HS-27A (cell line): ENCODE data around the gene AFP.

Experiments
- DNase-seq: peaks from one replicate; pipeline ENCODE4 v3.0.0-alpha.2; 2012; ENCODE audit warnings: low read depth, missing footprints

Gene AFP

GRCh38 chr4:73414936-73415271 lies 21.1 kb upstream of the AFP start:
- DNase-seq = no peak

GRCh38 chr4:73415807-73416238 lies 20.2 kb upstream of the AFP start:
- no peak for DNase-seq

DNA sequence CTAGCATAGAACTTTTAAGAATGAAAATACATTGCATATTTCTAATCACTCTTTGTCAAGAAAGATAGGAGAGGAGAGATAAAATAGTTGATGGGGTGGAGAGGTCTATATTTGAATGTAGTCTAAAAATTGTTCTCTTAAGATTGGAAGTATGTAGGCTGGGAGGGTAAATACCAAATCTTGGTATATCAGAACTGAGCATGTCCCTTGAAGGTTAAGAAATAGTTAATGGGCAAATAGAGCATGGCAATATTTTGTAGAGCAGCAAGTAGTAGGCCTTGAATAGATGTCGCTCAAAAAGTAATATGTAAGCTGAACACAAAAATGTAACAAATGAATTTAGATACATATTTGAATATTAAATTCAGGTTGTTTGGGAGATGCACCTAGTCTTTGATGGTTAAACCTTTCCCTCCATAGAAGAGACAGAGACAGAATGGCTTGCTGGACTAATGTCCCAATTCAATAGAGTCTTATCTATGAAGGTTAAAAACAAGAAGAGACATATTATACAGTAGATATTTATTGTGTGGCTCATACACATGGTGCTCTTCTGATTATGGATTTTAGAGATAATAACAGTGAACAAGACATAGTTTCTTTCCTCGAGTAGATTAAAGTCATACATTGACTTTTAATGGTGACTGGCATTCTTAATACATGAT lies 19.5 kb upstream of the AFP start:
- no peak for DNase-seq

- no peak for DNase-seq
These were observed 18.7 kb upstream of the AFP start for GRCh38 chr4:73417342-73417741.

DNA sequence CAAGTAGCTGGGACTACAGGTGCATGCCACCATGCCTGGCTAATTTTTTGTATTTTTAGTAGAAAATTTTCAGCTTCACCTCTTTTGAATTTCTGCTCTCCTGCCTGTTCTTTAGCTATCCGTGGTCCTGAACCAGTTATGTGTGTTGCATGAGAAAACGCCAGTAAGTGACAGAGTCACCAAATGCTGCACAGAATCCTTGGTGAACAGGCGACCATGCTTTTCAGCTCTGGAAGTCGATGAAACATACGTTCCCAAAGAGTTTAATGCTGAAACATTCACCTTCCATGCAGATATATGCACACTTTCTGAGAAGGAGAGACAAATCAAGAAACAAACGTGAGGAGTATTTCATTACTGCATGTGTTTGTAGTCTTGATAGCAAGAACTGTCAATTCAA lies 18.0 kb upstream of the AFP start:
- DNase-seq = no peak

DNA sequence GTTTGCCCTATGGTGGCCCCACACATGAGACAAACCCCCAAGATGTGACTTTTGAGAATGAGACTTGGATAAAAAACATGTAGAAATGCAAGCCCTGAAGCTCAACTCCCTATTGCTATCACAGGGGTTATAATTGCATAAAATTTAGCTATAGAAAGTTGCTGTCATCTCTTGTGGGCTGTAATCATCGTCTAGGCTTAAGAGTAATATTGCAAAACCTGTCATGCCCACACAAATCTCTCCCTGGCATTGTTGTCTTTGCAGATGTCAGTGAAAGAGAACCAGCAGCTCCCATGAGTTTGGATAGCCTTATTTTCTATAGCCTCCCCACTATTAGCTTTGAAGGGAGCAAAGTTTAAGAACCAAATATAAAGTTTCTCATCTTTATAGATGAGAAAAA lies 17.3 kb upstream of the AFP start:
- DNase-seq = no peak

GRCh38 chr4:73419106-73420038 lies 16.6 kb upstream of the AFP start:
- DNase-seq = no peak

- DNase-seq = no peak
These were observed 15.4 kb upstream of the AFP start for GRCh38 chr4:73420615-73421014.

DNA sequence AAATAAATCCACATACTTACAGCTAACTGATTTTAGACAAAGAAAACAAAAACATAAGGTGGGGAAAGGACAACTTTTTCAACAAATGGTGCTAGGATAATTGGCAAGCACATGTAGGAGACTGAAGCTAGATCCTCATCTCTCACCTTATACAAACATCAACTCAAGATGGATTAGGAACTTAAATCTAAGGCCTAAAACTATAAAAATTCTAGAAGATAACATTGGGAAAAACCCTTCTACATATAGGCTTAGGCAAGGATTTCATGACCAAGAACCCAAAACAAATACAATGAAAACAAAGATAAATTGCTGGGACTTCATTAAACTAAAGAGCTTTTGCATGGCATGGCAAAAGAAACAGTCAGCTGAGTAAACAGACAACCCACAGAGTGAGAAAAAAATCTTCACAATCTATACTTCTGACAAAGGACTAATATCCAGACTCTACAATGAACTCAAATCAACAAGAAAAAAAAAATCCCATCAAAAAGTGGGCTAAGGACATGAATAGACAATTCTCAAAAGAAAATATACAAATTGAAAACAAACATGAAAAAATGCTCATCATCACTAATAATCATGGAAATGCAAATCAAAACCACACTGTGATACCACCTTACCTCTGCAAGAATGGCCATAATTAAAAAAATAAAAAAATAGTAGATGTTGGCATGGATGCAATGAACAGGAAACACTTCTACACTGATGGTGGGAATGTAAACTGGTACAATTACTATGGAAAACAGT lies 14.1 kb upstream of the AFP start:
- no peak for DNase-seq

GRCh38 chr4:73422458-73422752 lies 13.6 kb upstream of the AFP start:
- no peak for DNase-seq

- DNase-seq = no peak
These were observed 12.8 kb upstream of the AFP start for GRCh38 chr4:73423184-73423583.

- DNase-seq = no peak
These were observed 9.4 kb upstream of the AFP start for GRCh38 chr4:73426666-73427065.

DNA sequence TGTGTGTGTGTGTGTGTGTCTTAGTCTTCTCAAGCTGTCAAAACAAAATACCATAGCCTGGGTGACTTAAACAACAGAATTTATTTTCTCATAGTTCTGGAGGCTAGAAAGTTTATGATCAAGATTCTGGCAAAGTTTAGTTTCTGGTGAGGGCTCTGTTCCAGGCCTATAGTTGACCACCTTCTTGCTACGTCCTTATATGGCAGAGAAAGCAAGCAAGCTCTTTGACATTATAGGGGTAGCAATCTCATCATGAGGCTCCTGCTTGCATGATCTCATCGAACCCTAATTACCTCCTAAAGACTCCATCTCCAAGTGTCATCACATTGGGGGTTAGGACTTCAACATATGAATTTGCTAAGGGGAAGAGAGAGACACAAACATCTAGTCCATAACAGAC lies 6.9 kb upstream of the AFP start:
- no peak for DNase-seq

DNA sequence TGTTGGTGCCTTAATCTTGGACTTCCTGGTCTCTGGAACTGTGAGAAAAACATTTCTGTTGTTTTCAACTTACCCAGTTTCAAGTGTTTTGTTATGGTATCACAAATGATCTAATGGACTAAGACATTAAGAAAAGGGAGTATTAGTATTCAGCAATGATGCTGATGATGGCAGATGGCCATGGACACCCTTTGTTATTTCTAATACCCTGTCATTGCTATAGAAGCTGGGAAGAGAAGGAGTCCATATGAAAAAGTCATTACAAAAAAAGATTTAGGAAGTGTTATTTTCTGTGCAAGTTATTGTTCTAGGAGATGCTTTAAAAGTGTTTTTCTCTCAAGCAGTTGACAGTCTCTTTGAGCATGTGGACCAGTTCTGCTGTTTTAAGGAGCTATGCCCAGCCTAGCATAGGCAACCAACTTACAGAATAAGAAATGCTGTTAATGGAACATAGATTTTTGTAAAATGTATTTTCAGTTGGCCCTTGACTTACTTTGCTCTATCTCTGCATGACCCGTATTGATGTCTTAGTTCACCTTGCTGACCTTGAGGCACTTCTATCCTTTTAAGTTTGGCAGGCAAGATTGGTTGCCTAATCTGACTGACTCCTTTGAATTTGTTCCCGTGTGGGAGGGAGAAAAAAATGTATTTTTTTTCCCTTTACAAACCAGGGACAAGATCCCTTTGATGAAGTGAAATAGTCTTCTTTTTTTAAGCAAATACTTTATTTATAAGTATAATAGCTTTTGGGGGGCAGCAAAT lies 6.0 kb upstream of the AFP start:
- no peak for DNase-seq

- DNase-seq = no peak
These were observed 4.2 kb upstream of the AFP start for GRCh38 chr4:73431813-73432168.

- no peak for DNase-seq
These were observed 3.6 kb upstream of the AFP start for GRCh38 chr4:73432169-73433000.

DNA sequence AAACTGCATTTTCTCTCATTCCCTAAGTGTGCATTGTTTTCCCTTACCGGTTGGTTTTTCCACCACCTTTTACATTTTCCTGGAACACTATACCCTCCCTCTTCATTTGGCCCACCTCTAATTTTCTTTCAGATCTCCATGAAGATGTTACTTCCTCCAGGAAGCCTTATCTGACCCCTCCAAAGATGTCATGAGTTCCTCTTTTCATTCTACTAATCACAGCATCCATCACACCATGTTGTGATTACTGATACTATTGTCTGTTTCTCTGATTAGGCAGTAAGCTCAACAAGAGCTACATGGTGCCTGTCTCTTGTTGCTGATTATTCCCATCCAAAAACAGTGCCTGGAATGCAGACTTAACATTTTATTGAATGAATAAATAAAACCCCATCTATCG lies 2.9 kb upstream of the AFP start:
- DNase-seq = no peak

GRCh38 chr4:73434311-73434710 lies 1.7 kb upstream of the AFP start:
- DNase-seq = no peak

DNA sequence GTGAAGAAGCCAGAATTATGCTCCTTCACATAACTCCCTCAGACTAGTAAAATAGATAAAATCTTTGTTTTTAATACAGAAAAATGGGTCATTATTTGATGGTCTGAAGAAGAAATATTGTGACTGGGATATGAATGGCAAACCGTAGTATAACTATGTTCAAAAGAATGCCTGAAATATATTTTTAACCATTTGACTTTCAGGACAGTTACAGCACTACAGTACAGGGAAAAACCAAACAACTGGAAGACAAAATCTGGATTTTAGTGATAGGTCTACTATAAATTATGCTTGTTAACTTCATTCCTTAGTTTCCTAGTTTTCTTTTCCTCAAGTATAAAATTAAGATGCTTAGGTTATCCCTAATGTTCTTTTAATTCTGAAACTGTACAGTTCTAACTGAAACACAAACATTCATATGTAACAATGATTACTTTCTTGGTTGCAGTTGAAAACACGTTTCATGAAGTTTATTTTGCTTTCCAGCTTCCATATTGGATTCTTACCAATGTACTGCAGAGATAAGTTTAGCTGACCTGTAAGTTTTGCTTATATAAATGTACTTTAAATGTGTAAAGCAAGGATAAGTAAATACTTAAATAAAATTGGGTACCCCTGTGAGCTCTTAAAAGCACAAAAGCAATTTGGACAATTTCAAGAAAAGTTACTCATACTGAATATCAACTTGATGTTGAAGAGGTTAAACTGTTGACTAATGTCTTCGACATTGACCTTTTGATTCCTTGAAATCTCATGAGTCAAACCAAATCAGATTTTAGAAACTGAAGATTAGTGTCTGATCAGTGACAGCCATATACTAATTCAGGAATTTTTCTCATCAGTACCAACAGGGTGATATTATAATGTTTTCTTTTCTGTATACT lies 895 bp downstream of the AFP start:
- DNase-seq = no peak

DNA sequence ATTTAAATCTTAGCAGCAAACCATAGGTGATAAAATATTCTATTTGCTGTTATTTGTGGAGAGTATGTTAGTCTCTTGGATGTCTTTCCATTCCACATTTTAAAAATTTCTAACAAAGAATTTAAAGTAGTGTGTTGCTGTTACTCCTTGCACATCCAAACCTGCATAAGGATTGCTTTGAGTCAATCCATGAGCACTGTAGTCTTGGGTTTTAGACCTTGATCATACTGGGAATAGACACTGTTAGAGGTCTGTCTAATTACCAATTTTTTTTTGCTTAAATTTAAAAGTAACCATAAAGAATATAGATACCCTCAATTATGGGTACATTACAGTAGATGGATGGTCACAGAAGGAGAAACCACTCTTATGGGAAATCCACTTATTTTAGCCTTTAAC lies 1.5 kb downstream of the AFP start:
- no peak for DNase-seq

DNA sequence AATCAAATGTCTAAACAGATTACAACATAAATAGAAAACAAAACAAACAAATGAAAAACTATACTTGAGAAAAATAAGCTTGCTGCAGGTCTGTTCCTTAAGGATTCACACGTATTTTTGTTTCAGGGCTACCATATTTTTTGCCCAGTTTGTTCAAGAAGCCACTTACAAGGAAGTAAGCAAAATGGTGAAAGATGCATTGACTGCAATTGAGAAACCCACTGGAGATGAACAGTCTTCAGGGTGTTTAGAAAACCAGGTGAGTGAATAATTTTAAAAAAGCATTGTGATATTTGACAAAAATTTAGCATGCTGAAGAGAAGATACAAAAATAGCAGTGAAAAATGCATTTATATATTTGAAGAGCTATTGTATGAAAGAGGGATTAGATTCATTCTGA lies 2.0 kb downstream of the AFP start:
- DNase-seq = no peak
